GM12892 (cell line): ENCODE data around the gene LEPR.

Experiments used
- POLR2A ChIP-seq: IDR thresholded peaks from 2 replicates; pipeline ENCODE4 v1.6.1; 2011; ENCODE audit warnings: low read depth, low read length, control low read depth
- POLR2AphosphoS5 ChIP-seq: IDR thresholded peaks from 2 replicates; pipeline ENCODE4 v1.6.1; 2011; ENCODE audit warnings: low read depth, low read length, control low read depth
- TAF1 ChIP-seq: IDR thresholded peaks from 2 replicates; pipeline ENCODE4 v1.6.1; 2011; ENCODE audit warnings: low read depth, mild to moderate bottlenecking, control low read depth, low read length, borderline replicate concordance

GRCh38 chr1:65458730-65459396 lies 38.4 kb downstream of the LEPR start:
- TF ChIP-seq POLR2AphosphoS5 (no peak), POLR2A (no peak), TAF1 (no peak)
